Neural cell (in vitro differentiated cells): ENCODE data around the gene CEACAM8.

Source experiments
- CTCF ChIP-seq: fragments of 450-650 bp; IDR thresholded peaks from 2 replicates; pipeline ENCODE4 v1.5.1; 2014; ENCODE audit warnings: antibody characterized with exemption, mild to moderate bottlenecking, moderate library complexity; ENCODE audit not compliant: poor library complexity, severe bottlenecking
- EZH2 ChIP-seq: fragments of 200-600, 300-800 bp; shearing (Covaris generic), sonication (generic); IDR thresholded peaks from 2 replicates; pipeline ENCODE4 v1.6.1; 2014; ENCODE audit warnings: antibody characterized with exemption, low read length, borderline replicate concordance, mild to moderate bottlenecking; ENCODE audit not compliant: insufficient read depth, poor library complexity, severe bottlenecking
- POLR2AphosphoS5 ChIP-seq: IDR thresholded peaks from 2 replicates; pipeline ENCODE4 v1.6.1; 2012

- no peak for TF ChIP-seq POLR2AphosphoS5
- no peak for TF ChIP-seq CTCF
- no peak for TF ChIP-seq EZH2
Measured at GRCh38 chr19:42601811-42602443, 7.2 kb upstream of the CEACAM8 start.
